H1 (cell line): Measurements from ENCODE around the gene BCAS4. TPM values are rescaled to one million over a fixed set of nuclear protein-coding genes. Genes with fewer than 3 reads are reported as not detected.

Source experiments
- CTCF ChIA-PET: fragments of 300-600 bp; sonication (Branson Sonifier 250); formaldehyde crosslinking; loops from one replicate; lab custom pipeline; 2021; ENCODE audit not compliant: partially characterized antibody; lab: Charles Lee
- POLR2A ChIA-PET: fragments of 300-600 bp; sonication (Branson Sonifier 250); formaldehyde crosslinking; loops from one replicate; lab custom pipeline; 2021; ENCODE audit warnings: inconsistent platforms; ENCODE audit not compliant: partially characterized antibody; lab: Charles Lee
- DNase-seq, 2 experiments: peaks; one replicate each; pipeline versions ENCODE4 v3.0.0 to v3.0.0-alpha.2; 2010 to 2022; ENCODE audit warnings: low spot score in 2 of 2, low read depth in 1 of 2, mixed read lengths in 1 of 2
- FAIRE-seq: peaks from 2 replicates; lab custom pipeline; 2011; peaks lifted over from hg19 to GRCh38; lab: Jason Lieb, UNC
- H2AFZ ChIP-seq: 2 replicates; pipeline ENCODE4 v1.8.1; 2012; ENCODE audit warnings: low read length, inconsistent platforms
- H2AK5ac ChIP-seq: 2 replicates; pipeline ENCODE4 v1.6.1; 2013; ENCODE audit warnings: low read depth, low read length
- H2BK120ac ChIP-seq: replicated peaks from 2 replicates; pipeline ENCODE3; 2013; ENCODE audit warnings: low read depth, low read length, inconsistent platforms
- H2BK12ac ChIP-seq: 2 replicates; pipeline ENCODE4 v1.6.1; 2013; ENCODE audit warnings: low read depth, low read length
- H2BK15ac ChIP-seq: 2 replicates; pipeline ENCODE4 v1.6.1; 2013; ENCODE audit warnings: low read length
- H2BK20ac ChIP-seq: 2 replicates; pipeline ENCODE4 v1.6.1; 2013; ENCODE audit warnings: low read length
- H2BK5ac ChIP-seq: 2 replicates; pipeline ENCODE4 v1.6.1; 2013; ENCODE audit warnings: low read depth, low read length
- H3K14ac ChIP-seq: 2 replicates; pipeline ENCODE4 v1.6.1; 2013; ENCODE audit warnings: inconsistent platforms; ENCODE audit not compliant: insufficient read length
- H3K18ac ChIP-seq: 2 replicates; pipeline ENCODE4 v1.6.1; 2013; ENCODE audit warnings: low read length; ENCODE audit errors: extremely low read depth
- H3K23ac ChIP-seq: 2 replicates; pipeline ENCODE4 v1.6.1; 2013; ENCODE audit warnings: inconsistent platforms; ENCODE audit not compliant: insufficient read length
- H3K23me2 ChIP-seq: 2 replicates; pipeline ENCODE4 v1.6.1; 2013; ENCODE audit warnings: low read depth, low read length
- H3K27ac ChIP-seq: 2 replicates; pipeline ENCODE4 v1.6.1; 2011; ENCODE audit warnings: low read depth, low read length, inconsistent platforms
- H3K27me3 ChIP-seq, 4 experiments: replicated peaks in 1 of 4; 1 replicate in 1 of 4; 2 replicates in 3 of 4; pipeline versions ENCODE4 v1.6.1 to v1.8.1; 2011 to 2013; ENCODE audit warnings: low read length in 3 of 4, mild to moderate bottlenecking in 3 of 4, inconsistent platforms in 2 of 4, mixed read lengths in 2 of 4, moderate library complexity in 1 of 4; ENCODE audit not compliant: control insufficient read depth in 3 of 4, insufficient read depth in 3 of 4; ENCODE audit errors: extremely low read depth in 1 of 4
- H3K36me3 ChIP-seq, 4 experiments: 2 replicates each; pipeline versions ENCODE4 v1.6.1 to v1.8.1; 2011 to 2013; ENCODE audit warnings: mild to moderate bottlenecking in 4 of 4, low read length in 3 of 4, moderate library complexity in 2 of 4, control low read depth in 1 of 4, inconsistent platforms in 1 of 4; ENCODE audit not compliant: insufficient read depth in 4 of 4, control insufficient read depth in 2 of 4
- H3K4ac ChIP-seq: replicated peaks from 2 replicates; pipeline ENCODE3; 2013; ENCODE audit warnings: low read length, low read depth, mixed read lengths, inconsistent platforms; ENCODE audit not compliant: insufficient read length
- H3K4me1 ChIP-seq, 4 experiments: replicated peaks in 1 of 4; 1 replicate in 1 of 4; 2 replicates in 3 of 4; pipeline versions ENCODE4 v1.6.1 to v1.8.1; 2011 to 2013; ENCODE audit warnings: low read length in 3 of 4, inconsistent platforms in 2 of 4, mixed read lengths in 1 of 4; ENCODE audit not compliant: insufficient read depth in 4 of 4, control insufficient read depth in 3 of 4
- H3K4me2 ChIP-seq, 2 experiments: 2 replicates each; pipeline versions ENCODE4 v1.6.1 to v1.8.1; 2011 to 2013; ENCODE audit warnings: low read depth in 2 of 2, low read length in 2 of 2, control low read depth in 1 of 2, inconsistent platforms in 1 of 2, mild to moderate bottlenecking in 1 of 2; ENCODE audit not compliant: insufficient read depth in 1 of 2
- H3K4me3 ChIP-seq, 4 experiments: fragments of 200-600, 300-600 bp in 1 of 4; sonication (generic), shearing (Covaris generic), sonication (Bioruptor Twin) in 1 of 4; 2 replicates each; pipeline versions ENCODE4 v1.5.1 to v1.8.1; 2011 to 2016; ENCODE audit warnings: low read length in 4 of 4, low read depth in 3 of 4, control low read depth in 2 of 4, inconsistent platforms in 2 of 4, mild to moderate bottlenecking in 2 of 4, mixed read lengths in 1 of 4, moderate library complexity in 1 of 4; ENCODE audit not compliant: insufficient read depth in 2 of 4; ENCODE audit errors: extremely low read depth in 1 of 4
- H3K56ac ChIP-seq: replicated peaks from 2 replicates; pipeline ENCODE3; 2013; ENCODE audit warnings: low read depth, mild to moderate bottlenecking, mixed read lengths, low read length, inconsistent platforms; ENCODE audit not compliant: insufficient read length
- H3K79me1 ChIP-seq: 2 replicates; pipeline ENCODE4 v1.6.1; 2013; ENCODE audit warnings: low read depth, low read length, control low read depth
- H3K79me2 ChIP-seq, 2 experiments: 2 replicates each; pipeline versions ENCODE4 v1.6.1 to v1.8.1; 2012 to 2013; ENCODE audit warnings: low read length in 2 of 2, mild to moderate bottlenecking in 2 of 2, inconsistent platforms in 1 of 2; ENCODE audit not compliant: insufficient read depth in 2 of 2, control insufficient read depth in 1 of 2
- H3K9ac ChIP-seq, 4 experiments: replicated peaks in 1 of 4; 1 replicate in 1 of 4; 2 replicates in 3 of 4; pipeline versions ENCODE4 v1.6.1 to v1.8.1; 2011 to 2013; ENCODE audit warnings: low read depth in 3 of 4, low read length in 3 of 4, control low read depth in 2 of 4, mild to moderate bottlenecking in 2 of 4, moderate library complexity in 2 of 4, inconsistent platforms in 1 of 4; ENCODE audit errors: extremely low read depth in 1 of 4
- H3K9me3 ChIP-seq, 2 experiments: 2 replicates each; pipeline versions ENCODE4 v1.6.1 to v1.8.1; 2012 to 2013; ENCODE audit warnings: mild to moderate bottlenecking in 2 of 2, moderate library complexity in 2 of 2, control low read depth in 1 of 2, inconsistent platforms in 1 of 2, low read depth in 1 of 2, low read length in 1 of 2, mixed read lengths in 1 of 2; ENCODE audit not compliant: insufficient read depth in 2 of 2
- H4K20me1 ChIP-seq, 2 experiments: replicated peaks in 1 of 2; 2 replicates each; pipeline versions ENCODE3 to v1.8.1; 2011 to 2013; ENCODE audit warnings: inconsistent platforms in 2 of 2, low read length in 2 of 2, mild to moderate bottlenecking in 1 of 2; ENCODE audit not compliant: insufficient read depth in 2 of 2, control insufficient read depth in 1 of 2
- H4K5ac ChIP-seq: 2 replicates; pipeline ENCODE4 v1.6.1; 2013; ENCODE audit warnings: low read length, low read depth, mixed read lengths, inconsistent platforms; ENCODE audit not compliant: insufficient read length
- H4K8ac ChIP-seq: 2 replicates; pipeline ENCODE4 v1.8.0; 2013; ENCODE audit warnings: mild to moderate bottlenecking, moderate library complexity, low read length, inconsistent platforms; ENCODE audit not compliant: insufficient read depth; ENCODE audit errors: extremely low read depth
- H4K91ac ChIP-seq: replicated peaks from 2 replicates; pipeline ENCODE3; 2013; ENCODE audit warnings: low read length, mixed read lengths, inconsistent platforms; ENCODE audit not compliant: insufficient read length
- BACH1 ChIP-seq: IDR thresholded peaks from 2 replicates; pipeline ENCODE4 v1.6.1; 2012; ENCODE audit warnings: low read length, improper control_type of control experiment
- BRCA1 ChIP-seq: IDR thresholded peaks from 2 replicates; pipeline ENCODE4 v1.6.1; 2012; ENCODE audit warnings: low read depth, low read length, improper control_type of control experiment
- CEBPB ChIP-seq: IDR thresholded peaks from 2 replicates; pipeline ENCODE4 v1.6.1; 2012; ENCODE audit warnings: low read depth, low read length
- KDM5A ChIP-seq: fragments of 200-600 bp; IDR thresholded peaks from 2 replicates; pipeline ENCODE4 v1.7.1; 2012; ENCODE audit warnings: mild to moderate bottlenecking, low read length, inconsistent platforms, mixed read lengths
- MAFK ChIP-seq: IDR thresholded peaks from 2 replicates; pipeline ENCODE4 v1.6.1; 2012; ENCODE audit warnings: low read depth, mild to moderate bottlenecking, improper control_type of control experiment, low read length
- PHF8 ChIP-seq: fragments of 200-600 bp; sonication (generic); conservative IDR thresholded peaks from 2 replicates; pipeline ENCODE4 v1.7.1; 2012; ENCODE audit warnings: low read depth, mild to moderate bottlenecking, inconsistent platforms, low read length, moderate library complexity
- POLR2AphosphoS5 ChIP-seq: IDR thresholded peaks from 2 replicates; pipeline ENCODE4 v1.6.1; 2011; ENCODE audit warnings: low read depth, low read length
- RBBP5 ChIP-seq: IDR thresholded peaks from 2 replicates; pipeline ENCODE4 v1.7.1; 2012; ENCODE audit warnings: low read depth, mild to moderate bottlenecking, inconsistent platforms, low read length, moderate library complexity, borderline replicate concordance
- SIN3A ChIP-seq, 2 experiments: IDR thresholded peaks in 1 of 2; conservative IDR thresholded peaks in 1 of 2; 2 replicates each; pipeline ENCODE4 v1.6.1; 2011 to 2012; ENCODE audit warnings: low read length in 2 of 2, improper control_type of control experiment in 1 of 2, low read depth in 1 of 2, mild to moderate bottlenecking in 1 of 2
- SIRT6 ChIP-seq: IDR thresholded peaks from one replicate; pipeline ENCODE4 v1.7.1; 2012; ENCODE audit warnings: low read length, inconsistent platforms
- SP4 ChIP-seq: IDR thresholded peaks from 2 replicates; pipeline ENCODE4 v1.6.1; 2012; ENCODE audit warnings: low read length, inconsistent platforms
- YY1 ChIP-seq: IDR thresholded peaks from 2 replicates; pipeline ENCODE4 v1.6.1; 2011; ENCODE audit warnings: low read depth, mild to moderate bottlenecking, low read length
- ZNF274 ChIP-seq: IDR thresholded peaks from 2 replicates; pipeline ENCODE4 v1.7.0; 2012; ENCODE audit warnings: low read length, borderline replicate concordance; ENCODE audit errors: extremely low read depth
- WGBS, 2 experiments: shearing (Covaris generic) in 1 of 2; methylation state at CpG; one replicate each; pipeline versions ENCODE4 v1.1.6 to v1.1.7; 2013 to 2015; ENCODE audit warnings: low lambda C conversion rate in 2 of 2, mixed read lengths in 2 of 2, inconsistent platforms in 1 of 2, low coverage in 1 of 2, missing lambda C conversion rate in 1 of 2; ENCODE audit not compliant: insufficient replicate concordance in 2 of 2, insufficient coverage in 1 of 2, insufficient read length in 1 of 2; ENCODE audit errors: extremely low coverage in 1 of 2, missing lambda C conversion rate in 1 of 2; 5-methylcytosine and 5-hydroxymethylcytosine counted together
- polyA plus RNA-seq, 7 experiments: library from polyadenylated mRNA; depleted of rRNA in 3 of 7; stranded (reverse) in 5 of 7; unstranded in 2 of 7; fragments of >200 nt in 5 of 7; fragments of 200-250 nt in 2 of 7; gene quantifications; 1 replicate in 5 of 7; 2 replicates in 1 of 7; 4 replicates in 1 of 7; pipeline versions ENCODE4 v1.2.1 to v1.2.3, GENCODE V29; 2011 to 2013; ENCODE audit warnings: missing spikeins in 2 of 7, mixed read lengths in 2 of 7
- total RNA-seq: library from RNA; stranded (reverse); fragmentation: NEBNext Ultra II Directional; extraction: Animal tissue kit (Norgen Biotek cat#: 25700); gene quantifications from 2 replicates; pipeline ENCODE4 v1.2.1, GENCODE V29; 2021
- TF ChIP-seq, protein P1 (sequence below): IDR thresholded peaks from 2 replicates; pipeline ENCODE4 v1.6.1; 2012; ENCODE audit warnings: inconsistent platforms
- TF ChIP-seq, protein P2 (sequence below): IDR thresholded peaks from 2 replicates; pipeline ENCODE4 v1.6.1; 2011; ENCODE audit warnings: low read depth, mild to moderate bottlenecking, low read length; ENCODE audit not compliant: insufficient read depth

Gene BCAS4
- total and polyA plus RNA-seq, 2 of the 8 experiments (the other 6 are each of a cell fraction or from before 2014, with no cell fraction given) = 21.2 to 23.6 TPM

DNA sequence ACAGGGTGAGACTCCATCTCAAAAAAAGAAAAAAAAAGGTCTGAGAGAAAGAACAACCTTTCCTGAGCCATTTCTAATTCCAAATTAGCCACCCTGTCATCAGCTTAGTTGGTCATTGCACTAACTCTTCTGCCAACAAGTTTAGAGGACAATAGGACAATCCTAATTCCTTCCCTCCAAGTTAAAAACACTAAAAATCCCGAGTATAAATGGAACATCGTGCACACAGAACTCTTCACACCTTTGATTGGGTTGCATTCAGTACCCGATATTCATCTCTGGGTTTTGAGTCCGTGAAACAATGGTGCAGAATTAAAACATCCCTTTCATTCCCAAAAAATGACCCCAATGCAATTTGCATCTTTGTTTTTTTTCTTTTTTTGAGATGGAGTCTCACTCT is 40.4 kb upstream of the BCAS4 start:
- Histone ChIP-seq H3K23ac (no peak overlapping the region), H2AK5ac (no peak overlapping the region), H3K27ac (no peak overlapping the region), H3K4me2 (no peak overlapping the region), H2BK12ac (no peak overlapping the region), H2BK5ac (no peak overlapping the region), H3K27me3 (no peaks in the 10 kb centered on the region), H3K9ac (no peak overlapping the region), H4K20me1 (peaks cover 0 to 3% of the 10 kb centered on the region in 2 experiments), H3K4me3 (no peak overlapping the region), H2BK15ac (no peak overlapping the region), H3K9me3 (no peaks in the 10 kb centered on the region), H3K36me3 (peaks cover 0 to 18% (median 10%) of the 10 kb centered on the region in 4 experiments; a peak in 6 of 8 replicates), H3K18ac (no peak overlapping the region), H3K23me2 (0 out of 2 replicates have a peak, but pooled peaks cover 2% of the 10 kb centered on the region), H2AFZ (no peak overlapping the region), H3K79me2 (no peaks in the 10 kb centered on the region), H3K79me1 (no peaks in the 10 kb centered on the region), H3K4ac (no peak overlapping the region), H3K4me1 (no peaks in the 10 kb centered on the region), H2BK20ac (no peak overlapping the region), H2BK120ac (no peak overlapping the region), H4K8ac (no peak overlapping the region), H4K5ac (no peak overlapping the region), H4K91ac (no peak overlapping the region), H3K14ac (no peak overlapping the region), H3K56ac (no peak overlapping the region)
- no peak for FAIRE-seq
- POLR2A ChIA-PET = interaction anchor here (2.2 to 2.8 kb wide), 2 partner anchors 10 to 29 kb away, joined by 5 to 12 read pairs; no protein-coding TSS in a partner anchor
- CTCF ChIA-PET = interaction anchor here (0.6 to 3.0 kb wide), 11 partner anchors 9 to 378 kb away, joined by 3 to 10 read pairs (median 4); no protein-coding TSS in a partner anchor
- 96% methylated on average over 4 of the region's 4 CpGs; no CpG with 5 or more reads in 1 of the 2 experiments for WGBS, 2 experiments
- DNase-seq = no peak
- no peak for TF ChIP-seq POLR2AphosphoS5
- TF ChIP-seq ZNF274 = no peak
- no peak for TF ChIP-seq MAFK
- TF ChIP-seq SIN3A (conservative IDR thresholded peaks at IDR 0.05 in 1 of 2, IDR thresholded peaks at IDR 0.05 in 1 of 2; ENCODE audit: low read depth in 1 of 2, low read length in 2 of 2) = no peak
- TF ChIP-seq KDM5A = no peak
- TF ChIP-seq BACH1 = no peak
- no peak for TF ChIP-seq RBBP5
- no peak for TF ChIP-seq PHF8
- TF ChIP-seq, protein P1, sequence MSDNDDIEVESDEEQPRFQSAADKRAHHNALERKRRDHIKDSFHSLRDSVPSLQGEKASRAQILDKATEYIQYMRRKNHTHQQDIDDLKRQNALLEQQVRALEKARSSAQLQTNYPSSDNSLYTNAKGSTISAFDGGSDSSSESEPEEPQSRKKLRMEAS = no peak
- TF ChIP-seq YY1 = no peak
- no peak for TF ChIP-seq SP4
- no peak for TF ChIP-seq CEBPB
- TF ChIP-seq, protein P2, sequence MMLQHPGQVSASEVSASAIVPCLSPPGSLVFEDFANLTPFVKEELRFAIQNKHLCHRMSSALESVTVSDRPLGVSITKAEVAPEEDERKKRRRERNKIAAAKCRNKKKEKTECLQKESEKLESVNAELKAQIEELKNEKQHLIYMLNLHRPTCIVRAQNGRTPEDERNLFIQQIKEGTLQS = no peak
- TF ChIP-seq SIRT6 = no peak
- no peak for TF ChIP-seq BRCA1
